Measurements from ENCODE around the gene SMCO4.
"Not testable (repeated sequence)": the region's sequence is repeated elsewhere in the genome, so short reads cannot be mapped to it uniquely, and the experiment has no call there.

Gene SMCO4

GRCh38 chr11:93543292-93543977 is at the start of gene SMCO4:
Gene SMCO4, minus strand, starts transcription at chr11:93543391. Its CDS starts 64,202 bp downstream, at chr11:93479189.
- TF ChIP-seq GATA1 (IDR thresholded peaks at IDR 0.05; ENCODE audit: low read depth, low read length) (no peak), POLR2A (IDR thresholded peaks at IDR 0.05; ENCODE audit: low read length) (no peak)
- peak; percentile 78 to 84 for DNase-seq

GRCh38 chr11:93591247-93591898 is 48.2 kb upstream of the SMCO4 start:
- TF ChIP-seq GATA1 (IDR thresholded peaks at IDR 0.05; ENCODE audit: low read depth, low read length): no peak
- TF ChIP-seq POLR2A (IDR thresholded peaks at IDR 0.05; ENCODE audit: low read length): no peak
- DNase-seq: no peak

- DNase-seq: no peak
- TF ChIP-seq POLR2A (IDR thresholded peaks at IDR 0.05; ENCODE audit: low read length) (no peak), GATA1 (IDR thresholded peaks at IDR 0.05; ENCODE audit: low read depth, low read length) (no peak)
Measured at GRCh38 chr11:93589347-93589746, 46.2 kb upstream of the SMCO4 start.

GRCh38 chr11:93587858-93588581 is 44.8 kb upstream of the SMCO4 start:
- TF ChIP-seq POLR2A (IDR thresholded peaks at IDR 0.05; ENCODE audit: low read length) (no peak), GATA1 (IDR thresholded peaks at IDR 0.05; ENCODE audit: low read depth, low read length) (no peak)
- no peak for DNase-seq

GRCh38 chr11:93587425-93587824 is 44.2 kb upstream of the SMCO4 start:
- DNase-seq: not testable (repeated sequence)

GRCh38 chr11:93585758-93586157 is 42.6 kb upstream of the SMCO4 start:
- no peak for DNase-seq
- TF ChIP-seq GATA1 (IDR thresholded peaks at IDR 0.05; ENCODE audit: low read depth, low read length): no peak
- no peak for TF ChIP-seq POLR2A (IDR thresholded peaks at IDR 0.05; ENCODE audit: low read length)

GRCh38 chr11:93583490-93583889 is 40.3 kb upstream of the SMCO4 start:
- TF ChIP-seq POLR2A (IDR thresholded peaks at IDR 0.05; ENCODE audit: low read length) (no peak), GATA1 (IDR thresholded peaks at IDR 0.05; ENCODE audit: low read depth, low read length) (no peak)
- DNase-seq: no peak

- no peak for DNase-seq
Measured at GRCh38 chr11:93579187-93579751, 36.1 kb upstream of the SMCO4 start.

GRCh38 chr11:93577286-93577685 is 34.1 kb upstream of the SMCO4 start:
- no peak for TF ChIP-seq POLR2A (IDR thresholded peaks at IDR 0.05; ENCODE audit: low read length)
- no peak for TF ChIP-seq GATA1 (IDR thresholded peaks at IDR 0.05; ENCODE audit: low read depth, low read length)
- no peak for DNase-seq

More at GRCh38 chr11:93579187-93579751, 36.1 kb upstream of the SMCO4 start:
- TF ChIP-seq POLR2A (IDR thresholded peaks at IDR 0.05; ENCODE audit: low read length): no peak
- no peak for TF ChIP-seq GATA1 (IDR thresholded peaks at IDR 0.05; ENCODE audit: low read depth, low read length)

- not testable (repeated sequence) for DNase-seq
Measured at GRCh38 chr11:93576870-93577269, 33.7 kb upstream of the SMCO4 start.

- no peak for TF ChIP-seq GATA1 (IDR thresholded peaks at IDR 0.05; ENCODE audit: low read depth, low read length)
- no peak for TF ChIP-seq POLR2A (IDR thresholded peaks at IDR 0.05; ENCODE audit: low read length)
- no peak for DNase-seq
Measured at GRCh38 chr11:93574638-93575220, 31.5 kb upstream of the SMCO4 start.

GRCh38 chr11:93573184-93573583 is 30.0 kb upstream of the SMCO4 start:
- DNase-seq: no peak

GRCh38 chr11:93572621-93573020 is 29.4 kb upstream of the SMCO4 start:
- TF ChIP-seq GATA1 (IDR thresholded peaks at IDR 0.05; ENCODE audit: low read depth, low read length): no peak
- TF ChIP-seq POLR2A (IDR thresholded peaks at IDR 0.05; ENCODE audit: low read length): no peak
- no peak for DNase-seq

More at GRCh38 chr11:93573184-93573583, 30.0 kb upstream of the SMCO4 start:
- no peak for TF ChIP-seq GATA1 (IDR thresholded peaks at IDR 0.05; ENCODE audit: low read depth, low read length)
- no peak for TF ChIP-seq POLR2A (IDR thresholded peaks at IDR 0.05; ENCODE audit: low read length)

- DNase-seq: no peak
- no peak for TF ChIP-seq POLR2A (IDR thresholded peaks at IDR 0.05; ENCODE audit: low read length)
Measured at GRCh38 chr11:93572171-93572570, 29.0 kb upstream of the SMCO4 start.

All from erythroblast (primary cell).